Trophoblast cell (in vitro differentiated cells and primary cell): Measurements from ENCODE around the gene PHYH.
"Not testable (repeated sequence)": the region's sequence is repeated elsewhere in the genome, so short reads cannot be mapped to it uniquely, and the experiment has no call there.

Experiments used
- DNase-seq, 2 donors: peaks; one replicate each; pipeline ENCODE4 v3.0.0-alpha.2; 2016
- H2AFZ ChIP-seq: 2 replicates; pipeline ENCODE4 v1.6.1; 2013; ENCODE audit warnings: low read length, moderate library complexity, mild to moderate bottlenecking; ENCODE audit not compliant: insufficient read depth, poor library complexity
- H2AK5ac ChIP-seq: 2 replicates; pipeline ENCODE4 v1.6.1; 2013; ENCODE audit warnings: mild to moderate bottlenecking, low read length
- H2BK120ac ChIP-seq: 2 replicates; pipeline ENCODE4 v1.6.1; 2013; ENCODE audit warnings: low read length, mild to moderate bottlenecking, moderate library complexity; ENCODE audit not compliant: insufficient read depth, poor library complexity
- H2BK12ac ChIP-seq: 2 replicates; pipeline ENCODE4 v1.6.1; 2013; ENCODE audit warnings: mild to moderate bottlenecking, low read length, moderate library complexity
- H2BK5ac ChIP-seq: 2 replicates; pipeline ENCODE4 v1.6.1; 2013; ENCODE audit warnings: low read length, low read depth, moderate library complexity, mild to moderate bottlenecking; ENCODE audit not compliant: poor library complexity
- H3K14ac ChIP-seq: 2 replicates; pipeline ENCODE4 v1.6.1; 2013; ENCODE audit warnings: mild to moderate bottlenecking, low read length
- H3K18ac ChIP-seq: 2 replicates; pipeline ENCODE4 v1.6.1; 2013; ENCODE audit warnings: mild to moderate bottlenecking, low read length
- H3K23ac ChIP-seq: 2 replicates; pipeline ENCODE4 v1.6.1; 2013; ENCODE audit warnings: low read length
- H3K27ac ChIP-seq: 2 replicates; pipeline ENCODE4 v1.5.1; 2013; ENCODE audit warnings: low read depth, mild to moderate bottlenecking, inconsistent platforms, low read length, moderate library complexity
- H3K27me3 ChIP-seq: 2 replicates; pipeline ENCODE4 v1.6.1; 2013; ENCODE audit warnings: inconsistent platforms, mild to moderate bottlenecking, low read length, moderate library complexity; ENCODE audit not compliant: insufficient read depth
- H3K36me3 ChIP-seq, 2 experiments: 1 replicate in 1 of 2; 2 replicates in 1 of 2; pipeline ENCODE4 v1.6.1; 2013; ENCODE audit warnings: low read length in 2 of 2, mild to moderate bottlenecking in 2 of 2, moderate library complexity in 1 of 2; ENCODE audit not compliant: insufficient read depth in 2 of 2, control insufficient read depth in 1 of 2
- H3K4ac ChIP-seq: 2 replicates; pipeline ENCODE4 v1.6.1; 2013; ENCODE audit warnings: low read depth, mild to moderate bottlenecking, low read length, moderate library complexity
- H3K4me1 ChIP-seq, 2 experiments: 1 replicate in 1 of 2; 2 replicates in 1 of 2; pipeline ENCODE4 v1.6.1; 2013; ENCODE audit warnings: low read length in 2 of 2, mild to moderate bottlenecking in 2 of 2, moderate library complexity in 1 of 2; ENCODE audit not compliant: insufficient read depth in 2 of 2, control insufficient read depth in 1 of 2
- H3K4me2 ChIP-seq: 2 replicates; pipeline ENCODE4 v1.6.1; 2013; ENCODE audit warnings: inconsistent platforms, mild to moderate bottlenecking, low read length, moderate library complexity
- H3K4me3 ChIP-seq: 2 replicates; pipeline ENCODE4 v1.5.1; 2013; ENCODE audit warnings: mild to moderate bottlenecking, low read depth, low read length, inconsistent platforms
- H3K79me1 ChIP-seq: one replicate; pipeline ENCODE4 v1.6.1; 2013; ENCODE audit warnings: low read length
- H3K79me2 ChIP-seq: 2 replicates; pipeline ENCODE4 v1.6.1; 2013; ENCODE audit warnings: low read length, mild to moderate bottlenecking; ENCODE audit not compliant: control insufficient read depth, insufficient read depth, poor library complexity
- H3K9ac ChIP-seq: 2 replicates; pipeline ENCODE4 v1.6.1; 2013; ENCODE audit warnings: mild to moderate bottlenecking, low read length
- H3K9me3 ChIP-seq: 2 replicates; pipeline ENCODE4 v1.6.1; 2013; ENCODE audit warnings: low read depth, mild to moderate bottlenecking, control low read depth, inconsistent platforms, low read length; ENCODE audit not compliant: insufficient read depth
- H4K12ac ChIP-seq: 2 replicates; pipeline ENCODE4 v1.6.1; 2013; ENCODE audit warnings: low read depth, mild to moderate bottlenecking, low read length, moderate library complexity
- H4K8ac ChIP-seq: 2 replicates; pipeline ENCODE4 v1.6.1; 2013; ENCODE audit warnings: low read depth, mild to moderate bottlenecking, low read length, moderate library complexity
- H4K91ac ChIP-seq: one replicate; pipeline ENCODE4 v1.6.1; 2013; ENCODE audit warnings: low read depth, mild to moderate bottlenecking, low read length, moderate library complexity
- WGBS: extraction: QIAGEN DNeasy Blood & Tissue Kit; methylation state at CpG from one replicate; pipeline ENCODE4 v1.1.7; 2013; ENCODE audit warnings: missing lambda C conversion rate; ENCODE audit not compliant: insufficient read length, insufficient coverage; ENCODE audit errors: extremely low coverage; 5-methylcytosine and 5-hydroxymethylcytosine counted together

The PHYH gene

DNA sequence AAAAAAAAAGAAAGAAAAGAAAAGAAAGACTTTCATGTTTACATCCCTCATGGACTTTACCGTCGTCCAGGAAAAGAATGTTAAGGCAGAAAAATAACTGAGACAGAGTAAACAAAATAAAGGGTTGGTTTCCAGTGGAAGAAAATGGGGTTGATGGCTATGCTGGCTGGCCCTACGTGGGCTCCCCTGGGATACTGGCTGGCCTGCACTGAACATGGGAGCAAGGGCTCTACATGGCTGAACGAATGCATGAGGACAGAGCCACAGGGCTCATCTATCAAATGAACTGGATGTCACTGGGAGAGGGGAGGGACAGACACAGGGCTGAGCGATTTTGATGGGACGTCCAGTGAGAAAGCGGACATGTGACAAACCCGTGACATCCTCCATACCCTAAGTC, 63.2 kb downstream of the PHYH start:
- H2AK5ac ChIP-seq = no peak overlapping the region
- H3K79me2 ChIP-seq = no peaks in the 10 kb centered on the region
- H4K12ac ChIP-seq = no peak overlapping the region
- WGBS = no CpG with 5 or more reads among the region's 8 CpGs
- no peak overlapping the region for H2BK5ac ChIP-seq
- no peaks in the 10 kb centered on the region for H3K9me3 ChIP-seq
- H3K14ac ChIP-seq = no peak overlapping the region
- no peak for DNase-seq
- H2BK120ac ChIP-seq = no peak overlapping the region
- H3K36me3 ChIP-seq = no peaks in the 10 kb centered on the region
- H3K9ac ChIP-seq = no peak overlapping the region
- H3K4ac ChIP-seq = no peak overlapping the region
- no peaks in the 10 kb centered on the region for H3K4me1 ChIP-seq
- no peak overlapping the region for H3K4me3 ChIP-seq
- H3K79me1 ChIP-seq = no peaks in the 10 kb centered on the region
- no peak overlapping the region for H3K23ac ChIP-seq
- H2AFZ ChIP-seq = no peak overlapping the region
- no peak overlapping the region for H2BK12ac ChIP-seq
- H4K8ac ChIP-seq = no peak overlapping the region
- H3K27ac ChIP-seq = no peak overlapping the region
- H4K91ac ChIP-seq = no peak overlapping the region
- H3K4me2 ChIP-seq = no peak overlapping the region
- no peaks in the 10 kb centered on the region for H3K27me3 ChIP-seq
- H3K18ac ChIP-seq = no peak overlapping the region

DNA sequence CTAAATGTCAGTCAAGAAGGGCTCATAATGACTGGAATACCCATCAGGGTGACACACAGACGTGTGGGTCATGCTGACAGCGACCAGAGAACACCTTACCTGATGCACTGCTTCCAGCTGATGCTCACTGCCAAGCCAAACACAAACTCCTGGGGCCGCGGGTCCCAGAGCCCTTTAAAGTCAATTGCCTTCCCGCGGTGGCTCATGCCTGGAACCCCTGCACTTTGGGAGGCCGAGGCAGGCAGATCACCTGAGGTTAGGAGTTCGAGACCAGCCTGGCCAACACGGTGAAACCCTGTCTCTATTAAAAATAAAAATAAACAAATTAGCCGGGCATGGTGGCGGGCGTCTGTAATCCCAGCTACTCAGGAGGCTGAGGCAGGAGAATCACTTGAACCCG, 65.1 kb downstream of the PHYH start:
- not testable (repeated sequence) for H3K4ac ChIP-seq, H2BK12ac ChIP-seq, H3K14ac ChIP-seq, H4K8ac ChIP-seq, H3K79me2 ChIP-seq, H3K18ac ChIP-seq, H2AK5ac ChIP-seq, H3K4me3 ChIP-seq, H4K91ac ChIP-seq, H3K23ac ChIP-seq, H3K27ac ChIP-seq, H4K12ac ChIP-seq, H2AFZ ChIP-seq, H3K27me3 ChIP-seq, H3K36me3 ChIP-seq, H2BK120ac ChIP-seq, H2BK5ac ChIP-seq, H3K4me2 ChIP-seq, DNase-seq, H3K79me1 ChIP-seq, H3K9me3 ChIP-seq, H3K4me1 ChIP-seq, H3K9ac ChIP-seq
- no CpG with 5 or more reads among the region's 13 CpGs for WGBS

DNA sequence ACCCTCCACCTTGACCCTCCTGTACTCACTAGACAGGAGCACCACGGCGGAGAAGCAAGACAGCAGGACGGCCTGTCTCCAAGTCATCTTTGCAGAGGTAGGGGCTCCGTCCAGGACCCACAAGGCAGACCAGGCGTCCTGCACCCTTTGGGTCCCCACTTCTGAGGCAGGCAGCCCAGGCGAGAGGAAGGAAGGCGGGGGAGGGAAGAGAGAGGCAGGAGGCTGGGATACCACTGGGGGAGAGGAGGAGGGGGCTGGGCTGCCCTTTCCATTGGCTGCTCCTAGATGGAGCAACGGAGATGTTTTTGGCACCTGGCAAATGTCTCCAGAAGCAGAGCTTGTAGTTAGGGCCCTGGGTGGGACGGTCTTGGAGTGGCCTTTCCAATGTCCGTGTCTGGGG, 65.7 kb downstream of the PHYH start, which contains the start of gene UCMA:
Gene UCMA (minus strand): TSS at position 203 of the 400 bp plus-strand sequence. CDS start 116 bp downstream, at position 87.
- Histone ChIP-seq H3K36me3 (no peaks in the 10 kb centered on the region), H2BK12ac (no peak within 1 kb of the TSS), H3K4ac (no peak within 1 kb of the TSS), H3K14ac (no peak within 1 kb of the TSS), H3K79me2 (no peaks in the 10 kb centered on the region), H2BK5ac (no peak within 1 kb of the TSS), H3K27ac (no peak within 1 kb of the TSS), H2AK5ac (no peak within 1 kb of the TSS), H4K8ac (no peak within 1 kb of the TSS), H3K9ac (no peak within 1 kb of the TSS), H2AFZ (no peak within 1 kb of the TSS), H3K4me1 (no peaks in the 10 kb centered on the region), H3K27me3 (no peaks in the 10 kb centered on the region), H4K91ac (no peak within 1 kb of the TSS), H3K79me1 (no peaks in the 10 kb centered on the region), H4K12ac (no peak within 1 kb of the TSS), H2BK120ac (no peak within 1 kb of the TSS), H3K4me3 (no peak within 1 kb of the TSS), H3K18ac (no peak within 1 kb of the TSS), H3K23ac (no peak within 1 kb of the TSS), H3K9me3 (no peaks in the 10 kb centered on the region), H3K4me2 (no peak within 1 kb of the TSS)
- DNase-seq = no peak
- WGBS = no CpG with 5 or more reads among the region's 10 CpGs

- Histone ChIP-seq H4K91ac (no peak overlapping the region), H3K9ac (no peak overlapping the region), H3K79me2 (no peaks in the 10 kb centered on the region), H2BK12ac (no peak overlapping the region), H2BK5ac (no peak overlapping the region), H4K8ac (no peak overlapping the region), H2BK120ac (no peak overlapping the region), H3K27ac (no peak overlapping the region), H3K14ac (no peak overlapping the region), H2AK5ac (no peak overlapping the region), H3K36me3 (no peaks in the 10 kb centered on the region), H3K23ac (no peak overlapping the region), H3K27me3 (no peaks in the 10 kb centered on the region), H3K4me3 (no peak overlapping the region), H3K4me2 (no peak overlapping the region), H3K9me3 (no peaks in the 10 kb centered on the region), H3K4me1 (no peaks in the 10 kb centered on the region), H4K12ac (no peak overlapping the region), H2AFZ (no peak overlapping the region), H3K79me1 (no peaks in the 10 kb centered on the region), H3K18ac (no peak overlapping the region), H3K4ac (no peak overlapping the region)
- no CpG with 5 or more reads among the region's 14 CpGs for WGBS
- DNase-seq = no peak
These were observed 66.5 kb downstream of the PHYH start for GRCh38 chr10:13233358-13233757.
